MM.1S (cell line): ENCODE measurements around the gene PES1.

Experiments
- CTCF ChIP-seq: fragments of 300-600 bp; sonication (generic); IDR thresholded peaks from 2 replicates; pipeline ENCODE4 v1.5.1; 2016; ENCODE audit warnings: antibody characterized with exemption, low read length, mixed read lengths
- EZH2 ChIP-seq: fragments of 300-600 bp; sonication (generic); optimal IDR thresholded peaks from 2 replicates; pipeline ENCODE3; 2017; ENCODE audit warnings: low read depth, mild to moderate bottlenecking, antibody characterized with exemption, low read length, mixed read lengths
- EZH2phosphoT487 ChIP-seq: fragments of 300-600 bp; sonication (generic); IDR thresholded peaks from 2 replicates; pipeline ENCODE4 v1.6.1; 2018; ENCODE audit warnings: antibody characterized with exemption, low read length

- no peak for TF ChIP-seq CTCF
- TF ChIP-seq EZH2phosphoT487, result no peak
- no peak for TF ChIP-seq EZH2
Measured at GRCh38 chr22:30553971-30554370, 37.7 kb downstream of the PES1 start.
